Stimulated activated CD8-positive, alpha-beta memory T cell treated with anti-CD3 and anti-CD28 coated beads, Interleukin-4, amount 100 ng/mL, for 24 hours (primary cell): ENCODE data around the gene SUPT4H1.

Experiments
- DNase-seq: peaks from one replicate; pipeline ENCODE4 v3.0.0-alpha.2; 2020; ENCODE audit warnings: low read depth

The SUPT4H1 gene

GRCh38 chr17:58380207-58381123, 28.5 kb upstream of the SUPT4H1 start:
- DNase-seq: no peak

GRCh38 chr17:58379511-58379824, 27.5 kb upstream of the SUPT4H1 start:
- no peak for DNase-seq

GRCh38 chr17:58378733-58379510, 26.9 kb upstream of the SUPT4H1 start:
- no peak for DNase-seq

- DNase-seq: no peak
Measured at GRCh38 chr17:58377661-58378060, 25.7 kb upstream of the SUPT4H1 start.

GRCh38 chr17:58377093-58377601, 25.1 kb upstream of the SUPT4H1 start:
- DNase-seq: no peak

- no peak for DNase-seq
Measured at GRCh38 chr17:58376472-58377000, 24.5 kb upstream of the SUPT4H1 start.

GRCh38 chr17:58375811-58376210, 23.8 kb upstream of the SUPT4H1 start:
- no peak for DNase-seq

GRCh38 chr17:58375256-58375655, 23.3 kb upstream of the SUPT4H1 start:
- DNase-seq: no peak

GRCh38 chr17:58373923-58374322, 21.9 kb upstream of the SUPT4H1 start:
- no peak for DNase-seq

- DNase-seq: no peak
Measured at GRCh38 chr17:58373003-58373402, 21.0 kb upstream of the SUPT4H1 start.

- no peak for DNase-seq
Measured at GRCh38 chr17:58371300-58371950, 19.4 kb upstream of the SUPT4H1 start.

- no peak for DNase-seq
Measured at GRCh38 chr17:58370716-58371115, 18.7 kb upstream of the SUPT4H1 start.

- no peak for DNase-seq
Measured at GRCh38 chr17:58370309-58370708, 18.3 kb upstream of the SUPT4H1 start.

GRCh38 chr17:58369214-58370031, 17.4 kb upstream of the SUPT4H1 start:
- no peak for DNase-seq

- DNase-seq: no peak
Measured at GRCh38 chr17:58368860-58369213, 16.8 kb upstream of the SUPT4H1 start.

GRCh38 chr17:58367461-58367860, 15.5 kb upstream of the SUPT4H1 start:
- no peak for DNase-seq

- no peak for DNase-seq
Measured at GRCh38 chr17:58365980-58366595, 14.1 kb upstream of the SUPT4H1 start.

- no peak for DNase-seq
Measured at GRCh38 chr17:58365185-58365979, 13.4 kb upstream of the SUPT4H1 start.

GRCh38 chr17:58364270-58364942, 12.4 kb upstream of the SUPT4H1 start:
- DNase-seq: no peak
